HEK293T (cell line): Measurements from ENCODE around the gene GPR82.

Experiments used
- BHLHE40 ChIP-seq: fragments of 450-650 bp; IDR thresholded peaks from 2 replicates; pipeline ENCODE4 v1.6.1; 2016; ENCODE audit warnings: mild to moderate bottlenecking, moderate library complexity, borderline replicate concordance
- LEF1 ChIP-seq: fragments of 450-650 bp; IDR thresholded peaks from 2 replicates; pipeline ENCODE4 v1.6.1; 2017; ENCODE audit warnings: mild to moderate bottlenecking, borderline replicate concordance
- NFRKB ChIP-seq: fragments of 450-650 bp; IDR thresholded peaks from 2 replicates; pipeline ENCODE4 v1.6.1; 2016; ENCODE audit warnings: mild to moderate bottlenecking, moderate library complexity
- TARDBP ChIP-seq: fragments of 450-650 bp; IDR thresholded peaks from 2 replicates; pipeline ENCODE4 v1.6.1; 2016

DNA sequence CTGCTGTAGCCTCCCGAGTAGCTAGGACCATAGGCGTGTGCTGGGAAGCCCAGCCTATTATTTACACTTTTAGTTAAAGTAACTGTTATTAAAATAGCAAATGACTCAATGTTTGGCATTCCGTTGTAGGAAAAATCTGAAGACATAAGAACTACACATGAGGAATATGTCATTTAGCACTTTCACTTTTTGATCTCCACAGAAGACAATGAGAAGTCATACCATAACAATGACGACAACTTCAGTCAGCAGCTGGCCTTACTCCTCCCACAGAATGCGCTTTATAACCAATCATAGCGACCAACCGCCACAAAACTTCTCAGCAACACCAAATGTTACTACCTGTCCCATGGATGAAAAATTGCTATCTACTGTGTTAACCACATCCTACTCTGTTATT is 28.6 kb upstream of the GPR82 start:
- TF ChIP-seq LEF1 = no peak
- no peak for TF ChIP-seq NFRKB
- TF ChIP-seq BHLHE40 = no peak
- no peak for TF ChIP-seq TARDBP
